ENCODE data around the gene BCO1.

BCO1 gene

DNA sequence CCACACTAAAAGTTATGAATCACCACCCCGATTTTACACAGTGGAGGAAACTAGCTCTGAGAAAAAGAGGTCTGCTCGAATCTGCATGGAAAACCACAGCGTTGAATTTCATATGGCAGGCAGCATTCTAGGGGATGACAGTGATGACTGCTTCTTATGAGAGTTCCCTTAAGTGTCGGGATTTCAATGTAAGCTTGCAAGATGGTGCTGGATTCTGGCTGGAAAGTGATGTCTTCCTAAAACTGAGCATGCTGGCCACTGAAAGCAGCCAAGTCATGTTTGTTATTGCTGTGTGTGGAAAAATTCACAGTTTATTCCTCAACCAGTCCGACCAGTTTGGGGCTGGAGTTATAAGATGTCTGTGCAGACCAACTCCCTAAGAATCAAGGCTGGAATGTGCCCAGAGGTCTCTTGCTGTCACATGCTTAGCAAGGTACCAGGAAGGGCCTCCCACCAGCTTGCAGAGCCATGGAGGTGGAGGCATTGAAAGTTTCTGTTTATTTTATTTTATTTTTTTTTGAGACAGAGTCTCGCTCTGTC is 39.1 kb downstream of the BCO1 start:
- TF ChIP-seq GATA3 (IDR thresholded peaks at IDR 0.05; ENCODE audit: low read depth, low read length), result no peak
- TF ChIP-seq GATA2 (IDR thresholded peaks at IDR 0.05; ENCODE audit: low read depth, low read length), result no peak

DNA sequence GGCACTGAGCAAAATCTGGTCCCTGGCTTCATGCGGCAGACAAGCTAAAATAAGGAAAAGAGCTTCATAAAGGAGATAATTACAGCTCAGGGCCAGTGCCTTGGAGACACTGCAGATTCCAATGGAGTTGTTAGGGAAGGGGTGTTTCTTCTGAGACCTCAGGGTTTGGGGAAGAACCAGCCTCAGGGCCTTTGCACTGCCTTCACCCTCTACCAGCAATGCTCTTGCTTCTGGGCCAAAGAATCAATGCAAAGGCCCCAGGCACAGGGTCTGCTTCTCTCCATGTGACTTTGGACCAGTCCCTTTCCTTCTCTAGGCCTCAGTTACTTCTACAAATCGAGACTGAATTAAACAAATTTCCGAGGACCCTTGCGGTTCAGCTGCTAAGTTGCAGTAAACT is 40.0 kb downstream of the BCO1 start:
- TF ChIP-seq GATA2 (IDR thresholded peaks at IDR 0.05; ENCODE audit: low read depth, low read length), result no peak
- no peak for TF ChIP-seq GATA3 (IDR thresholded peaks at IDR 0.05; ENCODE audit: low read depth, low read length)

DNA sequence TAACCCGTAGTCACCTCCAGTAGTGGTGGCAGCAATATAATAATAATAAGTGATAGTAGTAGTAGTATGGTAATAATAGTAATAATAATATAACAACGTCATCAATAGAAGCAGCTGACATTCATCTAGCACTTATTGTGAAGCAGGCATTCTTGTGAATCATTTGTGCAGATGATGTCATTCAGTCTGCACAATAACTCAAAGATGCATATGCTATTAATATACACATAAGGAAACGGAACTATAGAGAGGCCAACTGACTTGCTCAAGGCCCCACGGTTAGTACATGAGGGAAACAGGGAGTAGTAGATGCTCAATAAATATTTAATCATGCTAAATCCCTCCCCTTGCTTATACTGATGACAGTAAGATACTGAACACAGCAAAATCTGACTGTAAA is 40.9 kb downstream of the BCO1 start:
- TF ChIP-seq GATA2 (IDR thresholded peaks at IDR 0.05; ENCODE audit: low read depth, low read length) (no peak), GATA3 (IDR thresholded peaks at IDR 0.05; ENCODE audit: low read depth, low read length) (no peak)

DNA sequence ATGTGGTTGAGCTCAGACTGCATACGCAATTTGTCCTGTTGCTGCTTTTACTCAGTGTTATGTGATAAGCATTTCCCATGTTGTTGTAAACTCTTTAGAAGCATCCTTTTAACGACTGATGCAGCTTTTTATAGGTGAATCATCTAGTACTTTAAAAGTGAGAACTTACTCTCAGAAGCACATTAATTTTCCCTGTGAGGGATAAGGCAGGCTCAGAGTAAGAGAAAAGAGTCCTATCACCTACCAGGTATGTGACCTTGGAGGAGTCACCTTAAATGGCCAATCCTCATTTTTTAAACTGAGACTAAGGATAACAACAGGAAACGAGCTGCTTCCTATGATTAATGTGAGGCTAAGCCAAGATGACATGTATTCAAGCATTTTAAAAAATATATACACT is 41.9 kb downstream of the BCO1 start:
- TF ChIP-seq GATA2 (IDR thresholded peaks at IDR 0.05; ENCODE audit: low read depth, low read length) (no peak), GATA3 (IDR thresholded peaks at IDR 0.05; ENCODE audit: low read depth, low read length) (no peak)

DNA sequence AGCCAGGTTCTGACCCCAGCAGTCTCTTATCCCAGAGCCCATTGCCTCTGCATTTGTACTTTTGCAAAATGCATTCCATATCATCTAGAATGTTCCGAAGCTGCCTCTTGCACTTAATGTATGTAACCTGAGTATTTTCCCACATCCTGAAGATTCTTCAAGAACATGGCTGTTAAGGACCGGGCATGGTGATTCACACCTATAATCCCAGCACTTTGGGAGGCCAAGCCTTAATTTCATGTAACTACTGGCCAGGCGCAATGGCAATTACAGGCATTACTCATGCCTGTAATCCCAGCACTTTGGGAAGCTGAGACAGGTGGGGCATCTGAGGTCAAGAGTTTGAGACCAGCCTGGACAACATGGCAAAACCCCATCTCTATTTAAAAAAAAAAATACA is 44.6 kb downstream of the BCO1 start:
- no peak for TF ChIP-seq GATA2 (IDR thresholded peaks at IDR 0.05; ENCODE audit: low read depth, low read length)
- TF ChIP-seq GATA3 (IDR thresholded peaks at IDR 0.05; ENCODE audit: low read depth, low read length), result no peak

DNA sequence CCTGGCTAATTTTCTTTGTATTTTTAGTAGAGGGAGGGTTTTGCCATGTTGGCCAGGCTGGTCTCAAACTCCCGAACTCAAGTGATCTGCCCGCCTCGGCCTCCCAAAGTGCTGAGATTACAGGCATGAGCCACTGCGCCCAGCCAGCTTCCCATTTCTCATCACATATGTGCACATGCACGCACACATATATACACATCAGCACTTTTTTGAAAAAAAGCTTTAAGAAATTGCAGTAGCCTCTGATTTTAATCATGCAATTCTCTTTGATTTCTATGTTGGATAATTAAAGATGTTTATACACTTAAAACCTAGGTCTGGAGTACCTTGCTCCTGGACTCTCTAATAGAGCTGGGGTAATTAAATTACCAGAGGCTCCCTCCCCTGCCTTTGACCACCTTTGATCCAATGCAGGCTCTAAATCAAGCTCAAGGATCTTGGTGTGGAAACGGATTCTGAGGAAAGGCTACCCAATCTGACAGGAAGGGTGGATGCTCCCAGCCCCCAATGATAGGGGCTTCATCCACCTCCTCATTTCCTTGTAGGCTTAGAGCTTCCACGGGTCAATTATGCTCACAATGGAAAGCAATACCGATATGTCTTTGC is 46.6 kb downstream of the BCO1 start:
- TF ChIP-seq GATA3 (IDR thresholded peaks at IDR 0.05; ENCODE audit: low read depth, low read length) (no peak), GATA2 (IDR thresholded peaks at IDR 0.05; ENCODE audit: low read depth, low read length) (no peak)

DNA sequence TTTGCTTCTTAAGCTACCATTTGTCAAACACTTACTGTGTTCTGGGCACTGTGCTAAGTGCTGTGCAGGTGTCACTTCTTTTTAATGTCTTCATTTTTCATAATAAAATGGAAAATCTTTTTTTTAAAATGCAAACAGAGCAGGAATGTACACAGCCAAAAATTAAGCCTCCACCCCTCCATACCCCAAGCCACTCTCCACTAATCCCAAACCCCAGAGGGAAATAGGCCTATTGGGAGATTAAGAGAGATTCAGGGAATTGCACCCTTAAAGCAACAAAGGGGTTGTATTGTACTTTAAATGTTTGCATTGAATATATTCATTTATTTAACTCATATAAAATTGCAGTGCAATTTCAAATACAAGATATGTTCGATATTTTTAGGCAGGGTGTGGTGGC is 47.7 kb downstream of the BCO1 start:
- TF ChIP-seq GATA3 (IDR thresholded peaks at IDR 0.05; ENCODE audit: low read depth, low read length) (no peak), GATA2 (IDR thresholded peaks at IDR 0.05; ENCODE audit: low read depth, low read length) (no peak)

DNA sequence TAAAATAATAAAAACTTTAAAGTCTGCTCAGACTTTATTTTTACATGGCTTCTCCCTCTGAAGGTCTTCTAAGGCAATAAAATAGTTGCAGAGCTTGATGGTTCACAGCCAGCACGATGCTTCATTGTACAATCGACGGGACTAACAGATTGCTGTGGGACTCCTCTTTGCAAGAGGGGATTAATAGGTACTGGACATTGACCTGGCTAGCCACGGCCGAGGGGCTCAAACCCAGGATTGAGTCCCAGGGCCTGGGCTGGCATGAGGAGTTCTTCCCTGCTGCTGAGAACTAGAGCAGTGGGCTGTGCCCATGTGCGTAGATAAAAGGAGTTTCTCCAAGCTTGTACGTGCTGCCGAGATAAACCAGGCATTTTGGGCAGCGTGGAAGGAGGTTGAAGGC is 52.6 kb downstream of the BCO1 start:
- no peak for TF ChIP-seq GATA2 (IDR thresholded peaks at IDR 0.05; ENCODE audit: low read depth, low read length)
- no peak for TF ChIP-seq GATA3 (IDR thresholded peaks at IDR 0.05; ENCODE audit: low read depth, low read length)

DNA sequence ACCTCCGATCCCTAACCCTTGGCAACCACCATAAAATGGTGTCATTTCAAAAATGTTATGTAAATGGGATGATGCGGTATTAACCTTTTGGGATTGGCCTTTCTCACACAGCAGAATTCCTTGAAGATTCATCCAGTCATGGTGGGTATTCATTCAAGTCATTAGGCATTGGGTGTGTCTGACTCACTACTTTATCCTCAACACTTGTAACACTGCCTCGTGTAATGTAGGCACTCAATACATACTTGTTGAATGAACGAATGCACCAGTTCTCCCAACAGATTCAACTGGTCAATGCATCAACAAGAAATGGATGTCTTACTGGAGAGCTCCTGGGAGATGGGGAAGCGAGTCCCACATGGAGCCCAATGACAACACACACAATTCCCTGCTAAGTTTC is 54.4 kb downstream of the BCO1 start:
- TF ChIP-seq GATA2 (IDR thresholded peaks at IDR 0.05; ENCODE audit: low read depth, low read length) (no peak), GATA3 (IDR thresholded peaks at IDR 0.05; ENCODE audit: low read depth, low read length) (no peak)

DNA sequence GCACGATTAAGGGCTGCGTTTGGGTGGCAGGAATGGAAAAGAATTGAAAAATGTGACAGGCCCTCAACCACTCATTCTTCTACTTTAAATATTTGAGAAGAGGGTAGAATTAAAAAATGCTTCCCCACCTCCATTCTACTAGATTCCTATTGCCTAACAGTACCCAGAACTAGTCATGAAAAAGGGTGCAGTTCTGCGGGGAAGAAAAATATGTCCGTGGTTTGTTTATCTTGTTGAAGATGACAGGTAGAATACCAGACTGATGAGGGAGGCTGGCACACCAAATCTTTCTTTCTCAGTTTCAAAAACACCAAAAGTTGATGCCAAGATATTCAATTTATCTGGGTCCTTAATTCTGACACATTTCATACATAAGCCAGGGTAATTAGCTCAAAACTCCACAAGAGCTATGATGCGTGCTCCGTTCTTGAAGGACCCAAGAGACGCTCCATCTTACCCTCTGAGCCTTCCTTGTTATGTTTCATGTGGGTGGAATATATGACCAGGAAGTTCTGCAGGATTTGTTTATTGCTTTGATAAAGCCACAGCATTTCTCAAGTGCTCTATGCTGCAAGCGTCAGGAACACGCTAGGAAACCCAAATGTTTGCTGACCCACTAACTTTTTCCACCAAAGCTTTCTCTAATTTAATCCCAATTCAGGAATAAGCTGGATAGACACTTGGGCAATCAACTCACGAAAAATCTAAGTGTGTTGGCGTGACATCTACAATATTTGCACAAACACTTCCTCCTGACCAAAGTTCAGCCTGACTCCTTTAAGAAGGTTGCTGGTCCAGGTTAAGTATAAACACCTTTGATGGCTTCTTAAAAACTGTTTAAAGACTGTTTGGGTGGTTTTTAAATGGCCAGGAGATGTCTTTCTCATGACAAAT is 55.7 kb downstream of the BCO1 start:
- TF ChIP-seq GATA3 (IDR thresholded peaks at IDR 0.05; ENCODE audit: low read depth, low read length), result no peak
- TF ChIP-seq GATA2 (IDR thresholded peaks at IDR 0.05; ENCODE audit: low read depth, low read length), result no peak

DNA sequence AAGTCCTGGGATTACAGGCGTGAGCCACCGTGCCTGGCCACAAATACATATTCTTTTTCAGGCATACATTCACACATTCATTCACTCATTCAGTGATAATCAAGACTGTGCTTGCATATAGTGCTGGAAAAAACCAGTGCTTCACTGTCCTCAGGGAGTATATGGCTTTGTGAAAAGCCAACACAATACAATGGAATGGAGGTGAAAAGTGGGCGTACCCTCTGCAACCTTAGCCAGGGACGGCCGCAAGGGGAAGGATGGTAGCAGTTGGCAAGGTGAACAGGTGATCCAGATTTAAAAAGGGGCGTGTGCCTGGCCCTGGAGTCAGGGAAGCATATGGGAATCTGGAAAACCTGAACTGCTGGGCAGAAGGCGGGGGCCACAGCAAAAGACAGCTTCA is 58.1 kb downstream of the BCO1 start:
- TF ChIP-seq GATA2 (IDR thresholded peaks at IDR 0.05; ENCODE audit: low read depth, low read length) (no peak), GATA3 (IDR thresholded peaks at IDR 0.05; ENCODE audit: low read depth, low read length) (no peak)

DNA sequence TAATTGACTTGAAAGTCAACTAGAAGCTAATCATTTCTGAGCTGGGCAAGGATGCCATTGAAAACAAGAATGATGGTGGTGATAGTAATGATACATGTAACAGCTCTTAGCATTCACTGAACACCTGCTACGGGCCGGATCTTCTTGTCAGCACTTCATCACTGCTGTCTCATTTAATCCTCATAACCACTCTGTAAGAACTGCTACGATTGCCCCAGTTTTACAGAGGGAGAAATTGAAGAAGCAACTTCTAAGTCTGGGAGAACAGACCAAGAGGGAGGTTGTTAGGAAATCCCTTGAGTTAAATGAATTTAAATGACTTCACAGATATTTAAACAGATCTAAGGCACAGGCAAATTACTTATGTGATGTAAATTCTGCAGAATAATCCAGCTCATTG is 69.3 kb downstream of the BCO1 start:
- TF ChIP-seq GATA2 (IDR thresholded peaks at IDR 0.05; ENCODE audit: low read depth, low read length) (no peak), GATA3 (IDR thresholded peaks at IDR 0.05; ENCODE audit: low read depth, low read length) (no peak)

DNA sequence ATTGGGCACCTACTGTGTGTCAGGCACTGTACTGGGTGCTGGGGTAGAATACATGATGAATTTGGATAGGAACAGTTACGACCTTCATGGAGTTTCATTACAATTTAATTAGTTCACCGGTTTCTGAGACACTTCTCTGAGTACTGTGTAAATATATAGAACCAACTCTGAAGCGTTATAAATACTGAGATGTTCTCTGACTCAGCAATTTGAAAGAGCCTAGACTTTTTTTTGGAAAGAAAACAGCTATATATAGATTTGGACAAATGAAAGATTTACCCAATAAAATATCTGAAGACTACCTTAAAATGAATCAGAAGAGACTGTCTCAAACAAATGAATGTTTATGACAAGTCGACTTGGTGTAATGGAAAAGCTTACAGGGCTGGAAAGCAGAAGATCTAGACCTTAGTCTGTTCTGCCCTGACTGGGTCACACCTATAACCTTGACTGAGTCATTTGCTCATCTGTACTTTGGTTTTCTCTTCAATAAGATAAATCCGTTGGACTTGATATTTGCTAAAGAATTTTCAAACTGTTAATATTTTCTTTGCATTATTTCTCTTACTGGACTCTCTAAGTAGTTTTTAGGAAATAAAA is 71.7 kb downstream of the BCO1 start:
- TF ChIP-seq GATA2 (IDR thresholded peaks at IDR 0.05; ENCODE audit: low read depth, low read length), result no peak
- no peak for TF ChIP-seq GATA3 (IDR thresholded peaks at IDR 0.05; ENCODE audit: low read depth, low read length)

DNA sequence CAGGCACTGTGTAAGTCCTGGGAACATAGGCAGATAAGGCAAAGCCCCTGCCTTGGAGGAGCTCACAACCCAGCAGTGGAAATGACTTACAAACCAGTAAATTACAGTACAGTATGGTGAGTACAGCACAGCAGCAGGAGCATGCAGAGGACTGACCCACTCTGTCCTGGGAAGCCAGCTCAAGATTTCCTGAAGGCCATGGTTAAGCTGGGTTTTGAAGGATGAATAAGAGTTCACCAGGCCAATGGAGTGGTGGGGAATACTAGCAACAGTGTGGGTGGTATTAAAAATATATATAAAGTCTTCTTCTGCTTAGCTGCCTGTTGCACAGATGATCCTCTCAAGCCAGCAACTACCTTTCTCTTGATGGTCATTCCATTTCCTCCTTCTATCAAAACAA is 73.3 kb downstream of the BCO1 start:
- TF ChIP-seq GATA2 (IDR thresholded peaks at IDR 0.05; ENCODE audit: low read depth, low read length), result no peak

Data from SH-SY5Y (cell line).